ENCODE results near the gene KRT80. TPM values are rescaled to one million over a fixed set of nuclear protein-coding genes. Genes with fewer than 3 reads are reported as not detected.

KRT80 gene
- polyA plus RNA-seq, 1 donor: 7.0 TPM

DNA sequence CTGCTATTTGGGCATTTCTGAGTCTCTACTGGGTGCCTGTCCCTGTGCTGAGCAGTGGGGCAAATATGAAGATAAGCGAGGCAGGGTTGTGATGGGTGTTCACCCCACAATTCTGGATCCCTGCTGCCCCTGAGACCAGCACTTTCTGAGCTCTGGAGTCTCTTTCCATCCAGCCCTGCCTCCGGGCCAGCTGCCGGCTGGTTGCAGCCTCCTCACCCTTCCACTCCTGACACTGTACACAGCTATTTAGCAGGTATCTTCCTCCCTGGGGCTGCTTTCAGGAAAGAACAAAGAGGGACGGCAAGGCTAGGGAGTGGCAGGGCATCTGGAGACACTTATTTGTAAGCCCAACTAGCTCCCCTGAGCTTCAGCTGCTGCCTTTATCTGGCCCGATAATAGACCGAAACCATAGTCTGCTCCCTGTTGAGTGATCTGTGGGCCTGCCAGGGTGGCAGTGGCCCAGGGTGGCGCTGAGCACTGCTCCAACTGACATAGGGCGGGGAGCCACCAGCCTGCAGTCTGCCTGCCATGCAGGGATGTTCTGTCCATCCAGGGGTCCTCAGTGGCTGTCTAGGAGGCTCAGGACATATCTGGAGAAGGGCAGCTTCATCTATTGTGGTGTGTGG, 7.6 kb upstream of the KRT80 start:
- no peak for DNase-seq (ENCODE audit: low read depth)

- DNase-seq (ENCODE audit: low read depth): no peak
Observed at GRCh38 chr12:52198454-52199215, 6.8 kb upstream of the KRT80 start.

DNA sequence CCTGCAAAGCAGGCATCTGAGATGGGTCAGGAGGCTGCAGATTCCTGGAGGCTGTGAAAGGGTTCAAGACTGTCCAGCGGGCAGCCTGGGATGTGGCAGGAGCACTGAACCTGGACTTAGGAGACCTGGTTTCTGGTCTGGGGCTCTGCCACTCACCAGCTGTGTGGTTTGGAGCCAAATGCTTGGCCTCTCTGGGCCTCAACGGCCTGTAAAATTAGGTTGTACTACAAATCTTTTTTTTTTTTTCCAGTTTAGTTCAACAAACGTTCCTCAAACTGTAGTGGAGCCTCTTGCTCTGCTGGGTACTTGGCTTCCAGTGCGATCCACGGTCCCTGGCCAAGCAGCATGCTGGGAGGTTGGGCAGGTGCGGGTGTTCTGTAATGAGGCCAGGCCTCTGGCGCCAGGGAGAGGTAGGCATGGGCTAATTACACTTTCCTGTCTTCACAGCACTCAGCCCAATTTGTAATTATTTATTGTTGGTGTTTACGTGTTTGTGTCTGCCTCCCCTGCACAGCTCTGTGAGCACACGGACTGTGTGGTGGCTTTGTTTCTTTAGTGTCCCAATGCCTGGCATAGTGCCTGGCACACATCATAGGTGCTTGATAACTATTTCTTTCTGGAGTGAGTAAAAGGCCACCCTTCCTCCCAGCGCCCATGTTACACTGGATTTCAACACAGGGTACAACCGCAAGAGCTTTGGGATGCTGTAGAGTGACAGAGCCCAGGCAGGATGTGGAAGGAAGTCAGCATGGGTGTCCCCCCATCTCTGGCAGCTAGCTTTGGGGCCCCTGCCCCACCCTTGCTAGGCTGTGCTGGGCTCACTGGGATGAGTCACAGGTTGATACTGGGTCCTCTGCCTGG, 5.8 kb upstream of the KRT80 start:
- no peak for DNase-seq (ENCODE audit: low read depth)

DNA sequence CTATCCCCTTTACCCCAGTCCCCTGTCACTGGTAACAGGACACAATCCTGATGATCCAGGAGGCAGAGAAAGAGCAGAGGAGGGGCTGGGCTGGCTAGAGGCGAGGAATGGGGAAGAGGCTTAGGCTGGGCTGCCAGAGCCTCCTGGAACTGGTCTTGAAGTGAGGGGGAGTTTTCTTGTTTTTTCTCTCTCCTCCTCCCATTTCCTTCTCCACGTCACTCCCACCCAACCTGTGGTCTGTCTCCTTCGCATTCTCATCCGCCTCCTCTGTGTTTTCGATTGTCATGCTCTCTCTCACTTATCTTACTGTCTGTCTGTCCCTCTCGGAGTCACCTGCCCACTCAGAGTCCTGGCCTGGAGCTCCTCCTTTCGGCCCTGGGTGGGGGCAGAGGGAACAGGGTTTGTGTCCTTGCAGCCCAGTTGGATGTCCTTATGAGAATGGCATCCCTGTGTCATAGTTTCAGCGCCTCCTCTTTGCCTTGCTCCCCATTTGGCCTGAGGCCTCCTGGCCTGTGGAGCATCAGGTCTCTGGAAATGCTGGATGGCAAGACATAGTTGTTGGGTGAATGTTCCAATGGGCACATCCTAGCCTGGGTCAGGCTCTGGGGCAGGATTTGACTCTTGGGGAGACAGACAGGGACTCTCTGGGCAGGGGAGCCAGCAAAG, 3.4 kb upstream of the KRT80 start:
- no peak for DNase-seq (ENCODE audit: low read depth)

GRCh38 chr12:52193991-52194390, 2.2 kb upstream of the KRT80 start:
- DNase-seq (ENCODE audit: low read depth): no peak

- no peak for DNase-seq (ENCODE audit: low read depth)
Observed at GRCh38 chr12:52193532-52193931, 1.7 kb upstream of the KRT80 start.

- no peak for DNase-seq (ENCODE audit: low read depth)
Observed at GRCh38 chr12:52190860-52191729, 719 bp downstream of the KRT80 start.

DNA sequence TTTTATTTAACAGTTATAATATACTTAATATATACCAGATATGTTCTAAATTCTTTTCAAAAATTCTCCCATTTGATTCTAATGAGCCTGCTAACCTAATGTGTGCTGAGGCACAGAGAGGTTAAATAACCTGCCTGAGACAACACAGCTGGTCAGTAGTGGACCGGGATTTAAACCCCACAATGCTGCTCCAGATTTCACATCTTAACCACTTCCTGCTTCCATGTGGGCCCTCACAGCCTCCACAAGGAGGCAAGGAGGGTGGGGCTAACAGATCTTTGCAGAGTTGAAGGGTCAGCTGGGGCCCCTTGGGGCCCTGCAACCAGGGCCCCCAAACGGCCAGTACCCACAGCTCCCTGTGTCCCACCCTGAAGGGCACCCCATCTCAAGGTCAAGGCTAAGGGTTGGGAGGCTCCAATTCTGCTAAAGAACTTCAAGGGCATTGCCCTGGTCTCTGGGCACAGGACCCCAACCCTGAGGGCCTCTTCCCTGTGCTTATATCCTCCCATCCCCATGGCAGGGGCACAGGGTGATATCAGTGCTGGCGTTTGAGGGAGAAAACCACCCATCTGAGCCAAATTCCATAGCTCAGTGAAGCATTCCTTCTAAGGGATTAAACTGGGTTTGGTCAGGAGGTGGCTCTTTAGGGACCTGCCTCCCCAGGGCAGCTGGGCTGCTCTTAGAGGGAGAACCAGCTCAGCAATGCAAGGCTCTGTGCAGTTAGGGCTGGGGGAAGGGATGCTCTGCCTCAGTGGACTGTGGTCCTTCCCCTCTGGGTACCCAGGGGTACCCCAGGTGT, 2.2 kb downstream of the KRT80 start:
- DNase-seq (ENCODE audit: low read depth): no peak

GRCh38 chr12:52188658-52189057, 3.2 kb downstream of the KRT80 start:
- no peak for DNase-seq (ENCODE audit: low read depth)

GRCh38 chr12:52187640-52188039, 4.2 kb downstream of the KRT80 start:
- DNase-seq (ENCODE audit: low read depth): no peak

DNA sequence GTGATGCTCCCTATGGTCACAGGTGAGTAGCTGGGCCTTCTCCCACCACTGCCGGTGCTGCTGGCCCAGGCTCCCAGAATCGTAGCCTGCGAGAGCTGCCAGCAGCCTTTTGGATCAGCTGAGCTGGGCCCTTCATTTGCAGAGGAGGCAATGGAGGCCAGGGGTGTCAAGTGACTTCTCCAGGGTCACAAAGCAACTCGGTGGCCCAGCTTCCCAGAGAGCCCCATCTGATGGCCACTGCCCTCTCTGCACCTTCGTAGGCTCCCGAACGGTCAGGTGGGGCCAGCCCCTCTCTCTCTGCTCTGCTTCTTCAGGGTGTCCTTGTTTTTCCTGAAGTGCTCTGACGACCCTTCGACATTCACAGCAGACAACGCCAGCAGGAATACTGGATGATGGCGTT, 4.6 kb downstream of the KRT80 start:
- no peak for DNase-seq (ENCODE audit: low read depth)

DNA sequence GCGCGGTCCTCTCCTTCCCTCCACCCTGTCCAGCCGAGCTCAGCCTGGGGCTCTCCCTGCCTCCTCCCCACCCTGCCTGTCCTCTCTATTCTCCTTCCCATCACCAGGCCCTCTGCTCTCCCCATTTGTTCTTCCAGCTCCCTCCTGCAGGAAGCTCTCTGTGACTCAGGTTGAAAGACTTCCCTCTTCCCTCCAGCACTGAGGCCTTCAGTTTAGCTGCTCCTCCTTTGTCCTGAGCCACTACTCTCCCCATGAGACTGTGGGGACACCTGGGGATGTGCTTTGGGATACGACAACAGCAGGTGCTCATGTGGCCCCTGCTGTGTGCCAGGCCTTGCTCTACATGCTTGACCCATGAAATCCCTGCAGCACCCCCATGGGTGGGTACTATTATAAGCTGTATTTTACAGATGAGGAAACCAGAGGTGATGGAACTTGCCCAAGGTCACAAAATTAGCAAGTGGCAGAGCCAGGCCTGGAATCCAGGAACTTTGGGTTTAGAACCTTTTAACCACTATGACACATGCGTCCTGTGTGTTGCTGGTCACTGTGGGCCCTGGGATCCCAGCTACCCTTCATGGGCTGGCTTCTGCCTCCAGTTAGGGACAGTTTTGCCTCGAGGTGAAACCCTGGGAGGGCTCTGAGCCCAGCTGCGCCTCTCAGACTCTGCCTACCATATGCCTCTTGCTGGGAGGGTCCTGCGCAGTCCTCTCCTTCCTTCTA, 5.5 kb downstream of the KRT80 start:
- no peak for DNase-seq (ENCODE audit: low read depth)

DNA sequence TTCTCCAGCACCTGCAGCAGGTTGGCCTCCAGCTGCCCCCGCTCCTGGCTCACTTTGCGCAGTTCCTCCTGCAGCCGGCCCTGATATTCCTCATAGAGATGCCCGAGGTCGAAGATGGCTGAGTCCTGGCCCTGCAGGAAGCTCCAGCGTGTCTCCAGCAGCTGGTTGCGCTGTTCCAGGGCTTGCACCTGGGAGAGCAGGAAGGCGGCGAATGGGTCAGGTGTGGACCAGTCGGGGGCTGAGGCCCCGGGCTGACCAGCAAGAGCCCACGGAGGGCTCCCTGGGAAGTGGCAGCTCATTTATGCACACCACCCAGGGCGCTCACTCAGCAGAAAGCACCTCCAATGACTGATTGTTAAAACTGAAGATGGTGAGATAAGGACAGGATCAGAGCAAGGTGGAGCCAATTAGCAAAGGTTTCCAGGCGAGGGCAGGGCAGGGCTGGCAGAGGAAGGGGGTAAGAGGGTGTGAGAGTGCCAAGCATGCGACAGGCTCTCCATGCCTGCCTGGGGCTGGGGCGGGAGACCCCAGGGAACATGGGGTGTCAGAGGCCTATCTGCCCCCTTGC, 6.3 kb downstream of the KRT80 start:
- no peak for DNase-seq (ENCODE audit: low read depth)

DNA sequence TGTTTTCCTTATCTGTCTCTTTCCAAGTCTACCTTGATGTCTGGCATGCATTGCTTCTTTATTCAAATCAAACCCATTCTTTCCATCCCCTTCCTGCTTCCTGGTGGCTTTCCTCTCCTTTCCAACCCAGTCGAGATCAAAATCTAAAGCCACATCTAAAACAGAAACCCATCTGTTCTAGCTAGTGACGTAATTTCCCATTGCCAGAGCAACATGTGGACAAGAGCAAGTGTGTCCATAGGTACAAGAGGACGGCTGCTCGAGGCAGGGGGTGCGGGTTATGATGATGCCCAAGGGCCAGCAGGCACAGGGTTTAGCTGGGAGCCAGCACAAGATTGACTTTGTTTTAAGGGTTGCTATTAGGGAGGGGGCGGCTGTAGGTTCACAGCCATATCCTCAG, 7.0 kb downstream of the KRT80 start:
- no peak for DNase-seq (ENCODE audit: low read depth)

DNA sequence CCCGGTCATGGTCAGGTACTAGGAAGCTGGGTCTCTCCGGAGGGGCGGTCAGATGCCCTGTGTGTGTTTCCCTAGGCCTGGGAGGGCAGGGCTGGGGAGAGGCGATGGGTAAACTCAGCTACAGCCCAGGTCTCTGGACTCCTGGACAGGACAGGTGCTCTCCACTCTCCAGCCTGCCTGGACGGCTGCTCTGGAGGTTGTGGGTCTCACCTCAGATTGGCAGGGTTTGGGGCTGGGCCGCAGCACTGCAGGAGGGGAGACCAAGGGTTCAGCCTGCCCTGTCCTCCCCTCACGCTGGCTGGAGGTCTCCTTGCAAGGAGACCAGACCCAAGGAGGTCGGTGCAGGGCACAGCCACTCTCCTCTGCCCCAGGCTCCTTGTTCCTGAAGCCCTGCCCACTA, 7.8 kb downstream of the KRT80 start:
- DNase-seq (ENCODE audit: low read depth): no peak

GRCh38 chr12:52183544-52183910, 8.3 kb downstream of the KRT80 start:
- no peak for DNase-seq (ENCODE audit: low read depth)

DNA sequence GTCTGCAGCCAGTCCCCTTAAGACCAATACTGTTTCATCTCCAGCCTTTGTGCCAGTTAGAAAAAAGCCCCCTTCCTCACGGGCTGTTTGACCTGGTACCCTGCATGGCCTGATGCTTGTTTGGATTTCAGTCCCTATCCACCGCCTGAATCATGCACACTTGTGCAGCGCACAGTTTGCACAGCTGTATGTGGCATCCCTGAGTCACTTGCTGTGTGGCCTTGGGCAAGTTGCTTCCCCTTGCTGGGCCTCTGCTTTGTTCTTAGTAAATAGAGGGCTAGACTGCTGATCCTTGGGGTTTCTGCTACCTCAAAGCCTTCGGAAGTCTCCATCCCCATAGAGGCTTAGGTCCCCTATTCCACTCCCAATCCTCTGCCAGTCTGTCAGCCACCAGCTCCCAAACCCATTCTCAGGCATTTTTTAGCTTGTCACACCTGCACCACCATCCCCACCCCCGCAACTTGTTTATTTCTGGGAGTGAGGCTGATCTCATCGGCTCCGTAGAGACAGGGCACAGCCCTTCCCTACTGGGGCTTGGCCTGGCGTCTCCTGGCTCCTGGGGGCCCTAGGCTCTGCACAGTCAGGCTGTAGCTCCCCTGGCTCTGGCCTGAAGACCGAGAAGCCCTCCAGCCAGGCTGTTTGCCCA, 8.8 kb downstream of the KRT80 start:
- DNase-seq (ENCODE audit: low read depth): no peak

GRCh38 chr12:52182384-52182783, 9.4 kb downstream of the KRT80 start:
- no peak for DNase-seq (ENCODE audit: low read depth)

- no peak for DNase-seq (ENCODE audit: low read depth)
Observed at GRCh38 chr12:52181746-52182145, 10.1 kb downstream of the KRT80 start.
